ENCODE data around the gene AGAP3. TPM values are rescaled to one million over a fixed set of nuclear protein-coding genes. Genes with fewer than 3 reads are reported as not detected.

Gene AGAP3
- polyA plus RNA-seq, 1 of the 3 experiments (the other 2 are of a cell fraction), result 126 TPM

GRCh38 chr7:151192002-151192539, 105.8 kb downstream of the AGAP3 start:
- Histone ChIP-seq H3K27ac (ENCODE audit: low read depth in 2 of 2, low read length in 1 of 2) (no peak overlapping the region), H3K9me3 (no peaks in the 10 kb centered on the region), H3K4me2 (no peak overlapping the region), H3K4me1 (ENCODE audit: control insufficient read depth in 1 of 2, insufficient read depth in 2 of 2, low read depth in 1 of 2, low read length in 1 of 2) (no peaks in the 10 kb centered on the region), H3K36me3 (replicated peaks in 1 of 2; ENCODE audit: control insufficient read depth in 1 of 2, insufficient read depth in 2 of 2, low read length in 1 of 2) (no peaks in the 10 kb centered on the region), H3K9me2 (no peaks in the 10 kb centered on the region), H2AFZ (ENCODE audit: low read depth) (no peak overlapping the region), H3K27me3 (ENCODE audit: insufficient read depth) (peaks cover 89% of the 10 kb centered on the region), H3K4me3 (ENCODE audit: low read depth in 2 of 2, low read length in 1 of 2) (no peak overlapping the region), H3K79me2 (ENCODE audit: insufficient read depth) (no peaks in the 10 kb centered on the region), H3F3A (replicated peaks; ENCODE audit: insufficient read depth) (no peaks in the 10 kb centered on the region), H3K9ac (no peak overlapping the region), H4K20me1 (ENCODE audit: insufficient read depth) (no peaks in the 10 kb centered on the region)
- DNase-seq, result no peak
- no peak for TF ChIP-seq USF1 (IDR thresholded peaks at IDR 0.05; ENCODE audit: borderline replicate concordance, low read depth)
- TF ChIP-seq RFX5 (IDR thresholded peaks at IDR 0.05; ENCODE audit: low read length), result no peak
- TF ChIP-seq IRF3 (IDR thresholded peaks at IDR 0.05; ENCODE audit: low read depth, low read length), result no peak
- TF ChIP-seq RAD21 (IDR thresholded peaks at IDR 0.05; ENCODE audit: low read length), result no peak
- no peak for TF ChIP-seq EZH2phosphoT487 (IDR thresholded peaks at IDR 0.05; ENCODE audit: borderline replicate concordance, low read depth)
- TF ChIP-seq ZBTB33 (IDR thresholded peaks at IDR 0.05; ENCODE audit: borderline replicate concordance, low read depth), result no peak
- TF ChIP-seq SMC3 (IDR thresholded peaks at IDR 0.05; ENCODE audit: low read depth, low read length), result no peak
- TF ChIP-seq CHD2 (IDR thresholded peaks at IDR 0.05; ENCODE audit: low read length, partially characterized antibody), result no peak
- no peak for TF ChIP-seq USF2 (IDR thresholded peaks at IDR 0.05; ENCODE audit: borderline replicate concordance, low read depth, low read length)
- TF ChIP-seq TEAD4 (IDR thresholded peaks at IDR 0.05; ENCODE audit: borderline replicate concordance, insufficient read depth), result no peak
- no peak for TF ChIP-seq MEF2A (IDR thresholded peaks at IDR 0.05; ENCODE audit: borderline replicate concordance, low read depth)
- no peak for TF ChIP-seq NFIC (IDR thresholded peaks at IDR 0.05; ENCODE audit: borderline replicate concordance)
- no peak for TF ChIP-seq MAX (IDR thresholded peaks at IDR 0.05; ENCODE audit: low read depth)
- CTCF ChIA-PET, result interaction anchor here (1.2 kb wide), 1 partner anchor 19 kb away, joined by 3 read pairs; no protein-coding TSS in a partner anchor
- WGBS (ENCODE audit: low lambda C conversion rate), result 91% methylated on average over 12 of the region's 23 CpGs
- POLR2A ChIA-PET, result no interaction called here

Data from SK-N-SH (cell line).